GM12891 (cell line): ENCODE measurements around the gene LEP.

Experiments
- DNase-seq: peaks from one replicate; pipeline ENCODE4 v3.0.0; 2011; ENCODE audit warnings: low spot score; ENCODE audit not compliant: insufficient read length
- FAIRE-seq: peaks from 2 replicates; lab custom pipeline; 2011; peaks lifted over from hg19 to GRCh38; lab: Jason Lieb, UNC
- PAX5 ChIP-seq: IDR thresholded peaks from 2 replicates; pipeline ENCODE4 v1.6.1; 2011; ENCODE audit warnings: low read length, moderate library complexity, mild to moderate bottlenecking; ENCODE audit not compliant: insufficient read depth, severe bottlenecking
- POLR2A ChIP-seq: IDR thresholded peaks from 2 replicates; pipeline ENCODE4 v1.6.1; 2011; ENCODE audit warnings: low read depth, low read length, control low read depth
- POLR2AphosphoS5 ChIP-seq: IDR thresholded peaks from 2 replicates; pipeline ENCODE4 v1.6.1; 2011; ENCODE audit warnings: low read depth, low read length, control low read depth
- POU2F2 ChIP-seq: IDR thresholded peaks from 2 replicates; pipeline ENCODE4 v1.6.1; 2011; ENCODE audit warnings: low read depth, mild to moderate bottlenecking, control low read depth, low read length, moderate library complexity
- SPI1 ChIP-seq: IDR thresholded peaks from 2 replicates; pipeline ENCODE4 v1.6.1; 2011; ENCODE audit warnings: low read depth, low read length, control low read depth
- TAF1 ChIP-seq: IDR thresholded peaks from 2 replicates; pipeline ENCODE4 v1.6.1; 2011; ENCODE audit warnings: low read depth, low read length, control low read depth

The LEP gene

GRCh38 chr7:128266883-128267594 lies 26.0 kb downstream of the LEP start:
- FAIRE-seq: no peak
- TF ChIP-seq POLR2AphosphoS5: no peak
- no peak for TF ChIP-seq PAX5
- TF ChIP-seq POLR2A: no peak
- TF ChIP-seq SPI1: no peak
- no peak for TF ChIP-seq POU2F2
- no peak for TF ChIP-seq TAF1
- no peak for DNase-seq

- no peak for DNase-seq
- FAIRE-seq: no peak
- TF ChIP-seq SPI1 (no peak), TAF1 (no peak), POLR2A (no peak), POU2F2 (no peak), POLR2AphosphoS5 (no peak), PAX5 (no peak)
These were observed 26.5 kb downstream of the LEP start for GRCh38 chr7:128267595-128267924.

- FAIRE-seq (no peak), DNase-seq (no peak)
- TF ChIP-seq PAX5 (no peak), POLR2A (no peak), POU2F2 (no peak), TAF1 (no peak), POLR2AphosphoS5 (no peak), SPI1 (no peak)
These were observed 27.2 kb downstream of the LEP start for GRCh38 chr7:128268233-128268632.

- TF ChIP-seq SPI1 (no peak), POU2F2 (no peak), PAX5 (no peak), POLR2A (no peak), TAF1 (no peak), POLR2AphosphoS5 (no peak)
- DNase-seq (no peak), FAIRE-seq (no peak)
These were observed 29.8 kb downstream of the LEP start for GRCh38 chr7:128270826-128271272.

- TF ChIP-seq TAF1 (no peak), PAX5 (no peak), POU2F2 (no peak), SPI1 (no peak), POLR2A (no peak), POLR2AphosphoS5 (no peak)
- DNase-seq: no peak
- no peak for FAIRE-seq
These were observed 30.4 kb downstream of the LEP start for GRCh38 chr7:128271471-128271941.

- FAIRE-seq (no peak), DNase-seq (no peak)
- no peak for TF ChIP-seq TAF1
- no peak for TF ChIP-seq POLR2AphosphoS5
- TF ChIP-seq PAX5: no peak
- no peak for TF ChIP-seq POLR2A
- no peak for TF ChIP-seq SPI1
- no peak for TF ChIP-seq POU2F2
These were observed 30.9 kb downstream of the LEP start for GRCh38 chr7:128271942-128272481.

GRCh38 chr7:128274246-128274883 lies 33.3 kb downstream of the LEP start:
- TF ChIP-seq POLR2AphosphoS5 (no peak), PAX5 (no peak), POU2F2 (no peak), POLR2A (no peak), SPI1 (no peak), TAF1 (no peak)
- DNase-seq (no peak), FAIRE-seq (no peak)

- FAIRE-seq (no peak), DNase-seq (no peak)
- TF ChIP-seq SPI1 (no peak), POLR2A (no peak)
These were observed 34.0 kb downstream of the LEP start for GRCh38 chr7:128274884-128275603.

GRCh38 chr7:128275681-128276080 lies 34.6 kb downstream of the LEP start:
- FAIRE-seq (no peak), DNase-seq (no peak)
- no peak for TF ChIP-seq SPI1
- no peak for TF ChIP-seq PAX5
- TF ChIP-seq POLR2A: no peak
- TF ChIP-seq POLR2AphosphoS5: no peak
- TF ChIP-seq TAF1: no peak
- TF ChIP-seq POU2F2: no peak
